ENCODE data around the gene KHDRBS2.

- TF ChIP-seq POLR2A (IDR thresholded peaks at IDR 0.05; ENCODE audit: extremely low read depth, insufficient read length) = no peak
- no peak for TF ChIP-seq CTCF (IDR thresholded peaks at IDR 0.05; ENCODE audit: low read depth, low read length)
- TF ChIP-seq MYC (IDR thresholded peaks at IDR 0.05; ENCODE audit: low read depth, low read length) = no peak
Observed at GRCh38 chr6:61688165-61688564, 597.9 kb downstream of the KHDRBS2 start.
